ENCODE measurements around the gene GATA3.

The GATA3 gene

DNA sequence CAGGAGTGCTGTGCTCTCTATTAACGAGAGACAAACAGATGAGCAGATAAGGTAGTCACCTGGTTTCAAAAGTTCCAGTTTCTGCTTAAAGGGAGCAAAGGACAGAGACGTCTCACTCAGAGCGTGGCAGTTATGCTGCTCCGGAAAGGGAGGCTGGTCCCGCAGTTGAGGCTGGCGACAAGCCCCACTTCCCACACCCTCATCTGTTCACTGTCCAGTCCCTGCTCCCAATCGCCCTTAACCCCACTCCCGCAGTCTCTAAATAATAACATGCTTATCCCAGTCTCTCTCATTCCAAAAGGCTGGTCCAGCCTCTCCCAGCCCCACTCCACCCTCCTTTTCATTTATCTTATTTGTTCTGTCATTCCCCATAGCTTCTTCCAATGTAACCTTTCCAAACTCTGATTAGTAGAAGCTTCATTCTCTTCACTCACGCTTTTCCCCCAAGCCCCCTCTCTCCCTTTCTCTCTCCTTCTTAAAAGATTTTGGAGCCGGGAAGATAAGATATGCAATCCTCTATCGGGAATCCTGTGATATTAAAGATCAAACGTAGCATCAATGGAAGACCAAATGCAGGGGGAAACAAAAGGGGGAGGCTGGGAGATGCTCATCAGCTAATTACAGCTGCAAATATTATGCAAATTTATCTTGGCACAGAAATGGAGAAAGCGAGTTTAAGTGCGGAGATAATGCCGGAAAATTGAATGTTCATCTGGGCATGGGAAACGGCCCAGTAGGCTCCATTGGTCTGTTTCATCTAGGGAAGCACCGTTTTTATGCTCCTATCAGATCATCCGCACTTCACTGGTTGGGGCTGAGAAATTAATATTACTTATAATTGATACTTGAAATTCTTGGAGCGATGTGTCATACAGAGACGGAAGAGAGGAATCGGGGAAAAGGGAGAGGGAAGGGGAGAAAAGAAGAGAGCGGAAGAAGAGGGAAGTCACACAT lies 16.3 kb upstream of the GATA3 start:
- DNase-seq: no peak

DNA sequence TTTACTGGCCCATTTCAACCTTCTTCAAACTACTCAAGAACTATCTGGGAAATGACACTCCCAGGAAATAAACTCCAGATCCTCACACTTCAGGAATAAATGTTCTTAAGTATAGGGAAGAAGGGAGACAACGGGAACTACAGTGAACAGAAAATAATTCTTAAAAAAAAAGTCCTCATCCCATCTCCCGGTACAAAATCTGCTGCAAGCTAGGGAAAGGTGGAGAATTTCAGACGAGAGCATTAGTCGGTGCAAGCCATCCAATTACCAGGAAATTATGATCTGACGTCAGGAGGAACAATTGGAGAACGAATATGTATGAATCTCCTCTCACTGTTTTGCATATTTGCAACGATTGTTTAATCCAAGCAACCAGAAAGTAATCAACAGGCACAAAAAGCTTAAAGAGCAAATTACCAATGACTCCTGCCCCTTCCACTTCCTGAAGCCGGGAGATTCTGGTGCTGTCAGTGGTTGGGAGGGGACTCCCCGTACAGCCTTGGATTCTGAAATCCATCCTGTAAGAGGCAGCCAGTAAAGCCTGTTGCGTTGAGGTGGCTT lies 15.1 kb upstream of the GATA3 start:
- DNase-seq: no peak

DNA sequence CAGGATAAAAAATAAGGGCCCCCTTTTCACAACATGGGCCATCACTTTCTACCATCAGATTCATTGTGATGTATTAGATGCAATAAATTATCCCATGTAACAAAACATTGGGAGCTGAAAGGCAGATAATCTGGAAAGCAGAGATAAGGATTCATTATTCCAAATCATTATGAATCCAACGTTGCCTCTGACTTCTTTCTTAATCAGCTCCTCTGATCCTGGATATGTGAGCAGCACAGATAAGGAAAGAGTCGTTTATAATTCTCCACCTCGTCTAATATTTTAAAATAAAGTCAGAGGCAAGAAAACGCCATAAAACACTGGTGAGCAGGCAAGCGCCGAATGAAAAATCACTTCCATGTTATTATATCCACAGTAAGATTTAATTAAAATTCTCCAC lies 13.8 kb upstream of the GATA3 start:
- no peak for DNase-seq

DNA sequence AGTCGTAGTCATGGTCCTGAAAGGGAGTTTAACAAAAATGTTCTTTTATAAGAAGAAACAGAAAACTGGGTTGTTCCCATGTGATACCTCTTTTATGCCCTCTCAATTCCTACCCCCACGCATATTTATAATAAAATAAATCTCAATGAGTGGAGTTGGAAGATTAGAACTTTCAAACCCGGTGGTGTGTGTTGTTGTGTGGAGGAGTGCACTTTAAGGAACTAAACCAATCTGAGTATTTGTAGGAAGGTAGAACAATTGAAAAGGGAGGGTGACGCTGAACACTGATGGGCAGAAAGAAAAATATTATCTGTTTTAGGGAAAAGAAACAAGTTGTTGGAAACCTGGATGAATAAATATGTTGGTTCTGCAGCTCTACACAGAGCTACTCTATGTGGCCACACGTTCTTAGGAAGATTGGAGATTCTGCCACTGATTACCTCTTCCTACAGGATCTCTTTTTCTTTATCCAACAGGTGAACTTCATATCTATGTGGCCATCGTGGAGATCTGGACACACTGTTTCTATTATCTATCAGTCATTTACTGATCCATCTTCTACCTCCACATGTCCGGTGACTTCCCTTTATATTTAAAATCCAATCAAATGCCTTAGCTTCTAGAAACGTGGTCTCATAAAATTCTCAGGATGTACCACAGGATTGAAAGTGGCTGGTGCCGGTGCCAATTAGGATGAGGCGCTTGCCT lies 13.1 kb upstream of the GATA3 start:
- DNase-seq: no peak

DNA sequence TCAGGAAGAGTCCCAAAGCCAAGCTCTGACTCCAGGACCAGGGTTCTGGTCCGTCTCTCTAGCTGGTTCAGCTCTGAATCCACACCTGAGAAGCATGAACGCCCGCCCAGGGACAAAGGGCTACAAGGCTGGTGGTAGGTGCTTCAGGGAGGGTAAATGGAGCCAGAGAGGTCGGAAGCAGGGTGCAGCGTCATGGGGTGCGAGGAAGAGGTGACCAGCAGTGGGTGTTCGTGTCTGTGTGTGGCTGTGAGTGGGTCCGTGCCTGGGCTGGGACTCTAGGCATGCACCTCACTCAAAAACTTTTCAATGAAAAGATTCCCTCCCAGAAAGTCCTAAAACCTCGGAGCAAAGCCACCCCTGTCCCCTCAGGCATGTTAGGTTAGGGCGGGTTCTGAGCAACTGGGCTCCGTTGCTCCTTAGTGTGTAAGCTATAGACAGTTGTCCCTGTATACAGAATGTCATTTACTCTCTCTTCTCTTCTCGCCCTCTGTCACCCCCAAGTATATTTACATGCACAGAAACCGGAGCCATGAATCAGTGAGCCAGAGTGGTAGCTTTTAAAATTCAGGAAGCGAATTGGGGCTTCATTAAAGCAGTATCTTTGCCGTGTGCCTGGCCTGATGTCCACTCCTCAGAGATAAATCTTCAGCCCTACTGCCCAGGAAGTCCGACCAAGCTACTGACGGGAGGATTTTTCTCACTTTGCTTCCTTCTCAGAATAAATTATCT lies 12.3 kb upstream of the GATA3 start:
- no peak for DNase-seq

DNA sequence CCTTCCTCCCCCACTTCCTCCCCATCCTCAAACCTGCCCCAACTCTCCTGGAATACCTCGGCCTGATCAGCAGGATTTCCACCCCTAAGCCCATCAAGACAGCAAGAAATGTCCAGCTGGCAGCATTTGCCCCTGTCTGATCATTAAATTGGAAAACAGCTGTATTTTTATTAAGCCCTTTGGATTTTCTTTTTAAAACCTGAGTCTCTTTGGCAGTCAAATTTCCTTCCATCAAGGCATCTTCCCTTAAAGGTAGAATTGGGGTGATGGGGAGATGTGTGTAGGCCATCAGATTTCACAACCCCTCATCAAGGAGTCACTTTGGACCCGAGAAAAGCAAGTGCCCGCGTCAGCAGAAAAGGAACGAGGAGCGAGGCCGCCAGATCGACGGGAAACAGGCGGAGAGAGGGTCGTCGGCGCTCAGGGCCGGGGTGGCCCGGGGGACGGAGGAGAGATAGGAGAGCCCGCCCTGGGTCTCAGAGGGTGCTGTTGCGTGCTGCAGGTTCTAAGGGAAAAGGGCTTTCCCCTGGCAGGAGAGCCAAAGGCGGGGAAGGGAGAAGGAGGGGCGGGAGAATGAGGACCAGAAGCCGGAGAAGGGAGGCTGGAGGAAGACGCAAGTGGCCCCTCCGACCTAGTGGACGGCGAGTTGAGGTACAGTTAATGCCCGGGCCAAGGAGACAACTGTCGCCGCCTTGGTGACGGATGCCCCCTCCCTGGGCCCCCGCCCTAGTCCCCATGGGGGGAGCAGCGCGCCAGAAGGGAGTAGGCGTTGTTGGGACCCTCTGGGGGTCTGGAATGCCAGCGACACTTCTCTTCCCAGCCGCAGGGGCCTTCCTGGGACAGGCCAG lies 11.5 kb upstream of the GATA3 start:
- no peak for DNase-seq

DNA sequence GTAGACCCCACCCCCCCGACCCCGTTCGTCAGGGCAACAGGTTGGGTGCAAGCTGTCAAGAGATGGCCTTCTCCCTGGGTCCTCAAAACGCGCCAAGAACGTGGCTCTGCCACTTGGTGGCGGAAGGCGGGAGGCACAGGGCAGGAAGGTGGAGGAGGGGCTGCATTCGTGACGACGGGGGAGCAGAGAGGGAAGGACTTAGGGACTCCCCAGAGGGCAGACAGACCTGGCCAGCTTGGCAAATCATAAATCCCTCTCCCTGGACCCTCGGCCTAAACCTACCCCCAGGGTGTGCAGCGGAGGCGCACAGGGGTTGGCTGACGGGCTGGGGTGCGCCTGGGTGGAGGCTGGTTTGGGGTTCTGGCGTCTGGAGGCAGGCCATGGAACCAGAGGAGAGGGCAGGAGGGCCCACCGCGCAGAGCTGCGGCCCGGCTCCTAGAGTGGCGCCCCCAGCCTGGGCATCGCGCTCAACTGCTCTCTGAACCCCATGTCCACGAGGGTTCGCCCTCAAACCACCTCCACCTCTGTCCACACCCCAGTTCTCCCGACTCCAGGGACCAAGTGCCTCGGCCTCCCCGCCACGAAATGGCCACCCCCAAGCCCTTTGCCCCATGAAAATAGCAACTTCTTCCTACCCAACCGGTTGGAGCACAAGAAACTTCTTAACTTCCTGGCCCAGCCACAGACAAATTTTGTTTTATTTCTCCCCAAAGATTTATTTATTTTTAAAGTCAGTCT lies 10.8 kb upstream of the GATA3 start:
- no peak for DNase-seq

DNA sequence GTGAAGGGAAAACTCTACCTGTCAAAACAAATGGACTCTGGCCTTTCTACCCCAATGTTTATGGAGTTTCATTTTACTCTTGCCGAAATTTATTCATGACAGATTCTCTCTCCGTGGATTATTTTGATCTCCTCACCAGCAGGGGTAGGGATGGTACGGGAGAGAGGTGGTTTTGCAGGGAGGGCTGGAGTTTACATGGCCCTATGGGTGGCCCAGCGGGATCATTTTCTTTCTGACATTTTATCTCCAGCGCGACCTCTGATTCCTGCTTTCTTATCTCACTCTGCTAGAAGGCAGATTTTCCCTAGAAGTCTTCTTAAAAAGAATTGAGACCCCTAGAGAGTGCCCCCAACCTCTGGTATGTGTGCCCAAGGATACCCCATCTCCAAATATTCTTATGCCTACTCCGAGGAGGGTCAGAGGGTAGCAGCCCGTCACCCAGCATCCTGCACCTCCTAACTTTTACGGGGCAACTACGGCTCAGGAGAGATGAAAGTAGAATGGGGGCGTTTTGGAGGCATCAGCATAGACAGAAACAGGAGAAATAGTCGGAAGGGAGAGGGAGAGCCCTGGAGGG lies 10.1 kb upstream of the GATA3 start:
- DNase-seq: no peak

DNA sequence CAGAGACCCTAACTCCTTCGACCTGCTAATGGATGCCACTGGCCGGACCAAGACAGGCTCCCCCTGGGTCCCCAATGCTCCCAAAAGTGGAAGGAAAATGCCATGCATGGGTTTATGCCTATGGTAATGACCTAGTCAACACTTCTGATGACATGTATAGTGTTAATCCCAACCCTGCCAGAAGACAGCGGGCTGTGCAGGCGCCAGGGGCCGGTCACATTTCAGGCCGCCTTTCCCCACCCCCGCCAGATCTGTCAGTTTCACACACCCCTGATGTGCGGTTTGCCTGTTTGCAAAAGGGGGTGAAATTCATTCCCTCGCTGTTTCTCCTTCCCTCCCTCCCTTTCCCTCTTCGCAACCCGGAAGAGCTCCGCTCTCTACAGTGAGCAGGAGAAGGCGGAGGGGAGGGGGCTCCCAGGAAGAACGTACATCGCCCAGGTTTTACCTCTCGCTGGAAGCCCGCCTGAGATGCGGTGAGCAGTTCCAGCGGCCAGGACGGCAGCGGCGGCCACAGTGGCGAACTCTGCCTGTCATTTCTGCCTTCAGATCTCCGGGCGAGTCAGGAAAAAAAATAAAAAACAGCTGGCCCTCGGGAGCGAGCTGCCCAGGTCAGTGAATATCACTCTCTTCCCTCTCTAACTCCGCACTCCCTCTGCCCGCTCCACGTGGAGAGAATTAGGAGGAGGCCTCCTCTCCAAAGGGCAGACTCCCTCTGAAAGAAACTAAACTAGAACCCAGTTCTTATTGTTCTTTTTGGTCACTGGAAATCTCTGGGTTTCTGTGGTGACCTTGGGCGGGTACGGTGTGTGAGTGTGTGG lies 9.4 kb upstream of the GATA3 start:
- no peak for DNase-seq

DNA sequence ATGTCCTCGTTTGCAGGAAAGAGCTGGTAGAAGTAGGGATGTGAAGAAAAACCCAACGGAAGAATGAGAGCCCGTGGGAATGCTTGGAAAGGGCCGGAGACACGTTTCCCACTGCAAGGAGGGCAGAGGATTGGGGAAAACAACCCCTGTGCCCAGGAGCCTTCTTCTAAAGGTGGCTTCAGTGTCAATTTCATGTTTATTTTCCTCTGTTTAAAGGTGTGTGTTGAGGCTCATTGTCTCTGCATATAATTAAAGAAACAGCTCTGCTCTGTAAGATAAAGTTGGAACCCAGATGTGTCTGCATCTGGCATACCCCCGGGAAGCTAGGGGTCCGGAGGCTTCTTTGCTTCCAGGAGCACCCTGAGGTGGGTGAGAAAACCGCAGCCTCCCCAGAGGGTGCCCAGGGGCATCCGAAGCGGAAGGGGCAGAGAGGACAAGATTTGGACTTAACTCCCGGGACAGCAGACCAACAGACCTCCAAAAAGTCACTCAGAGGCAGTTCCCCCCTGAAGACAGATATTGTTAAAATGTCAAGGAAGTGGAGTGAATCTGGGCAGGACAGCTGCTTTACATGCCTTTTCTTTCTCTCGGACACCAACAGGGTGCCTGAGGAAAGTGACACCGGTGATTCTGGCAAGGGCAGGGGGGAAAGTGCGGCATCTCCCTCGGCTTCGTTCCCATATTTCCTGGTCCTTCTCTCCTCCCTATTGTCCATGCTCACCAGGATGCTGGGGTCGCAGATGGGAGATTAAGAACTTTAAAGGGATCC lies 8.6 kb upstream of the GATA3 start:
- no peak for DNase-seq

DNA sequence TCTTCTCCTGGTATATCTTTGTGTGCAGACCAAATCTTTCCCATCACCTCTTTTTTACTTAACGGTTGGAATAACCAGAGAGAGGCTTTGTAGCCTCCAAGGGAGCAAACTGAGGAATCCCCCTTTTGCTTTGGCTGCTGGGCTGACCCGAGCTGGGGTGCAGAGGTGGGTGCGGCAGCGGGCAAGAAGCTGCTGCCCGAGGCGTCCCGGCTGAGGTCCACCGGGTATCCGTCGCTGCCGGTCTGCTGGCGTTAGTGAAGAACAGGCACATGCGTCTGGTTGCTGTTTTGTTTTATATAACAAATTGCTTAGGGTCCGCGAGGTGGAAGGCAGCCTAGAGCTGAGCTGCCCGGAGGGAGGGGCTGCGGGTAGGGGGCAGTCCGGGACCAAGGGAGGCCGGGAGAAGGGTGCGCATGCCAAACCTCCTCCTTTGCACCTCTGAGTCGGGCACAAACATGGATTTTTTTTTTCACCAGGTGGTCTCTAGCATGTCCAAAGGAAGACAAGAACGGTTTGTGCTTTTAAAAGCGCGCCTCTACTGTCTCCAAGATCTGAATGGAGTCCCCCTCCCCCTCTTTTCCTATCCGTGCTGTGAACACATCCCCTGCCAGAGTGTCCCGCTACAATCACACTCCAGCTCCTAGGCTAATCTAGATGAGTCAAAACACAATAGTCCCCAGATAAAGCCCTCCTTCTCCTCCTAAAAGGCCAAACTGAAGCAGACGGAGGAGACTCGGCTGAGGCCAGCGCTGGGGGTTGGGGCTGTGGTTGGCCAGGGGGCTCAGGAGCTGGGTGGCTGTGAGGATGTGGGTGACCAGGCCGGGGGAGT lies 6.8 kb upstream of the GATA3 start:
- no peak for DNase-seq

DNA sequence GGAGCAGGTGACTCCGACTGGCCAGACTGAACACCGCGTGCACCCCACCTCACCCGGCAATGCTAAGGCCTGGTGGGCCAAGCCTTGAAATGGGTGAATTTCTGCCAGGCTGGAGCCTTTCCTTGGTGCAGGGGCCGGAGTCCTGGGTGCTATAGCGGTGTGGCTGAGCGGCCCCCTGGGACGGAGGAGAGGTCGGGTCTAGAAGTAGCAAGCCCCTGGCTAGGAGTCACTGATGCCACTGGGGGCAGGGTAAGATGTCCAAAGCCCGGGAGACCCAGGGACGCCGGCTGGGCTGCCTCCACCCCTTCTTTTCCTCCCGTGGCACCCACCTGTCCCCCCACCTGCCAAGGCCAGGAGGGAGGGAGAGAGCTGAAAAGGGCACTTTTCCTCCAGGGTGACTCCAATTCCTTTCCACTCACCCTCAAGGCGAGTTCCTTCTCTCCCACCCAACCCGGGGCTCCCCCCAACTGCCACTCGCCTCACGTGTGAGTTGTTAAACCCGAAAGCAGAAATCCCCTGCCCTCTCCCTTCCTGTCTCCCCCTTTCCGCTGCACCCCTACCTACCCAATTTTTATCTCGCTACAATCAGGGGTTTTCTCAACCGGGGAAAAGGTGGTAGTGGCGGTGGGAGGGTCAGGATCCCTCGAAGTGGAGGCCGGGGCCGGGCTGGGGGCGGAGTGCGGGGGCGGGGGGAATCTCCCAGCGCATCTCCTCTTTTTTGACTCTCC lies 6.0 kb upstream of the GATA3 start:
- no peak for DNase-seq

DNA sequence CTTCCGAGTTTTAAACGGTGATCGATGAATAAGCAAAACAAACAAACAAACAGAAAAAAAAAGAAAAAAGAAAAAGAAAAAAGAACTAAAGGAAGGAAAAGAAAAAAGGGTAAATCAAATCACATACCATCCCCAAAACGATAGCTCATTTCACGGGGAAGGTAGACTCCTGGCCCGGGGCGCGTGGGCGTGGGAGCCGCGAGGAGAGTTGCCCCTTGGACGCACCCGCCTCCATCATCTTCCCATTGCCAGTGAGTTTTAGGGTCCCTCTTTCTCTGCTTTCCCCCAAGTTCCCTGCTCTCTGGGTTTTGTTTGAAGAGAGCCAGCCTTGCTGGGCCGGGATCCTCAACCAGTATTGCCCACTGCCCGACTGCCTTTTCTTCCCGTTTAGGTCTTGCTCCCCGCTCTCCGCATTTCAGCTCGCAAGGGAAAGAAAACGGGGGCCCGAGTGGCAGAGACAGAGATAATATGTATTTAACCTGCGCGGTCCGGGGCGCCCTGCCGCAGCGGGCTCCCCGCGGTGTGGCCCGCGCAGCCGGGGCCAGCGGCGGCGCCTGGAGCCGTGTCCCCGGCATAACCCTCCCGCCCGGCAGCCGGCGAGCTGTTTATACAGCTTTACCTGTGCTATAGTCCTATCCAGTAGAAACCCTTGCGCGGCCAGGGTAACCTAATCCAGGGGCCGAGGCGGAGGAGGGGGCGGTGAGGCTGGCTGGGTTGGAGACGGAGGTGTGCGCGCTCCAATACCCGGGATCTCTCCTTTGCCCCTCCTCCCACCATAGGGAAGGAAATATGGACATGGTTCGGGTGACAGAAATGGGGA lies 5.2 kb upstream of the GATA3 start:
- no peak for DNase-seq

DNA sequence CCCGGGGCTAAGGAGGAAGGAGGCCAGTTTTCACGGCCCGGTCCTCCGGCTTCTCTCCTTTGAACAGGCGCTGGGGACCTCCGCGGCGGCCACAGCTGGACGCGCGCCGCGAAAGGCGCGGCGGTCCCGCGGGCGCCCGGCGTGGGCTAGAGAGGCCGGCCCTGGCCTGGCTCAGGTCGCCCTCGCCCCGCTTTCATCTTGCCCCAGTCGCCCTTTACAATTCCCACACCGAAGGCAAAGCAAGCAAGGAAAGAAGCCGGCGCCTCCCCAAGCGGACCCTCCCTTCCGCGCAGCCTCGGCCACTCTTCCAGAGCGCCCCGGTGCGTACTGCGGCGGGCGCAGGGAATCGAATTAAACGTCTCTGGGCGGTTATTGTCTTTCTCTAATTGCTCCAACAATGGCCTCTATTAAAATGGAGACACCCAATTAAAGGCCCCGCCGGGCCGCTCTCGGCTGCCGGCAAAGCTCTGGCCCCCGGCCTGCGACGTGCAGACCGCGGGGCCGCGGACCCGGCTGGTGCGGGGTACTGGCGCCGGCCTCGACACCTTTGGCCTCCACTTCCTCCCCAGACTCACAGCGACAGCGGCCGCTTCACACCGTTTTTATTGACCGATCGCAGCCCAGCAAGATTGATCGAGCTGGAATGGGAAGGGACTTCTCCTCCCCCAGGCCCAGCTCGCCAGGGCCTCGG lies 4.5 kb upstream of the GATA3 start:
- no peak for DNase-seq

DNA sequence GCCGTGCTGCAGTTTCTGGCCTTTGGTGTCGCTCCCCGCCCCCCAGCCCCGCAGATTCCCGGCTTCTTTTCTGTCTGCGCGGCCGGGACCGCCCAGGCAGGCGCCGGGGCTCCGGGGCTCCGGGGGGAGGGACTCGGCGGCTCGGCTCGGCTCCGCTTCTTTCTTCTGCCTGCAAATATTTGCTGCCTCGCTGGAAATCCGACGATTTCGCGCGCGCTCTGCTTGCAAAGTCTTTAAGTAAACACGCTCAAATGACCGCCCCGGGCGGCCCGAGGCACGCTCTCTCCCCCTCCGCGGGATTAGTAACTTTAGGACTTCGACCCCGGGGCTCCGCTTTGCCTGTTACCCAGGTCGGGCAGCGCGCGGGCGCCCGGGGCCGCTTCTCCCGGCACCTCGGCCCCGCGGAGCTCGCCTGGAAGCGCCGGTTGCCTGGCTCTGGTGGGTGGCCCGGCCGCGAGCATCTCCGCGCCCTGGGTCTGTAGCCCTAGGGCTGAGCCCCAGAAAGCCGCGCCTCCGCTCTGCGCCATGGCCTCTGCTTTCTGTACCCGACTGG lies 3.9 kb upstream of the GATA3 start:
- no peak for DNase-seq
